NCI-H774 (cell line): ENCODE measurements around the gene ZNF771.

Source experiments
- DNase-seq: peaks from one replicate; lab custom pipeline; 2025; lab: John Stamatoyannopoulos, UW

Gene ZNF771

GRCh38 chr16:30398661-30399434 is 8.6 kb upstream of the ZNF771 start:
- DNase-seq: no peak

- DNase-seq: no peak
Observed at GRCh38 chr16:30399435-30400186, 7.8 kb upstream of the ZNF771 start.

GRCh38 chr16:30401768-30402425 is 5.5 kb upstream of the ZNF771 start:
- peak; percentile 51 for DNase-seq

GRCh38 chr16:30406795-30407101 is 658 bp upstream of the ZNF771 start:
- DNase-seq: no peak

- DNase-seq: no peak
Observed at GRCh38 chr16:30407804-30408534, 563 bp downstream of the ZNF771 start.

- DNase-seq: peak; percentile 67
Observed at GRCh38 chr16:30409125-30410060, 2.0 kb downstream of the ZNF771 start.

- no peak for DNase-seq
Observed at GRCh38 chr16:30413112-30413806, 5.9 kb downstream of the ZNF771 start.

GRCh38 chr16:30414159-30414558 is 6.8 kb downstream of the ZNF771 start:
- no peak for DNase-seq

- DNase-seq: no peak
Observed at GRCh38 chr16:30416047-30416603, 8.7 kb downstream of the ZNF771 start.

- no peak for DNase-seq
Observed at GRCh38 chr16:30416624-30417528, 9.5 kb downstream of the ZNF771 start.

- DNase-seq: peak; percentile 96
Observed at GRCh38 chr16:30417529-30418349, 10.3 kb downstream of the ZNF771 start.

- DNase-seq: no peak
Observed at GRCh38 chr16:30418350-30419181, 11.2 kb downstream of the ZNF771 start.

- DNase-seq: no peak
Observed at GRCh38 chr16:30421010-30421409, 13.6 kb downstream of the ZNF771 start.

GRCh38 chr16:30428055-30428454 is 20.6 kb downstream of the ZNF771 start:
- DNase-seq: no peak

- DNase-seq: no peak
Observed at GRCh38 chr16:30429418-30429677, 21.9 kb downstream of the ZNF771 start.

GRCh38 chr16:30429678-30430427 is 22.4 kb downstream of the ZNF771 start, which contains the start of gene DCTPP1:
Gene DCTPP1, minus strand, starts transcription at chr16:30430030. Its CDS starts 50 bp downstream, at chr16:30429980.
- DNase-seq: peak; percentile 99
